Measurements from ENCODE around the gene DBNDD1. TPM values are rescaled to one million over a fixed set of nuclear protein-coding genes. Genes with fewer than 3 reads are reported as not detected.
"Not testable (repeated sequence)": the region's sequence is repeated elsewhere in the genome, so short reads cannot be mapped to it uniquely, and the experiment has no call there.

The DBNDD1 gene
- total RNA-seq, 1 experiment from 2014 or later, result 10.8 TPM

DNA sequence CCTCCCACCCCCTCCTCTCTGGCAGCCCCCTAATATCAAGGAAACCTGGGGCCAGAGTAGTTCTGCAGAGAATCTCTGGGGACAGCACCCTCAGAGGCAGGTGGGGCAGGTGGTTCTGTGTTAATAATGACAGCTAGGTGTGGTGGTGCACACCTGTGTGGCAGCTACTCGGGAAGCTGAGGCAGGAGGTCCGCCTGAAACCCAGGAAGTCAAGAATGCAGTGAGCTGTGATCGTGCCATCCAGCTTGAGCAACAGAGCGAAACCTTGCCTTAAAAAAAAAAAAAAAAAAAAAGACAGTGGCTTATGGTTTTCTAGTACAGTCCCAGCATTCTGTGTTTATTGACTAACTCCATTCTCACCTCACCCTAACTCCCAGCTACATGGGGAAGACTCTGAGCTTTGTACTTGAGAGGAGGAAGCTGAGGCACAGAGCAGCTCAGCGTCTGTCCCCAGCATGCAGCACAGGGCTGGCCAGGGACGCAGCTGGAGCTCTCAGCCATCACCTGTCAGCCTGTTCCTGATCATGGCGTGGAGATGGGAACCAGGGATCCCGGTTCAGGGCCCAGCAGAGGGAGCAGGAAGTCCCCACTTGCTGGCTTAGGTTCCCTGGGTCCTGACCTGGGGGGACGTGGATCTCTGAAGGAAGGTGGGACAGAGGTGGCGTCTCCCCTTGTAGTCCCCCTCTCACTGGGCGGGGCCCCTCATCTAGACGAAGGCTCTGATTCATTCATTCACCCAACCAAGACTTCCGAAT, 6.1 kb downstream of the DBNDD1 start:
- no peak for DNase-seq (ENCODE audit: low read depth)

DNA sequence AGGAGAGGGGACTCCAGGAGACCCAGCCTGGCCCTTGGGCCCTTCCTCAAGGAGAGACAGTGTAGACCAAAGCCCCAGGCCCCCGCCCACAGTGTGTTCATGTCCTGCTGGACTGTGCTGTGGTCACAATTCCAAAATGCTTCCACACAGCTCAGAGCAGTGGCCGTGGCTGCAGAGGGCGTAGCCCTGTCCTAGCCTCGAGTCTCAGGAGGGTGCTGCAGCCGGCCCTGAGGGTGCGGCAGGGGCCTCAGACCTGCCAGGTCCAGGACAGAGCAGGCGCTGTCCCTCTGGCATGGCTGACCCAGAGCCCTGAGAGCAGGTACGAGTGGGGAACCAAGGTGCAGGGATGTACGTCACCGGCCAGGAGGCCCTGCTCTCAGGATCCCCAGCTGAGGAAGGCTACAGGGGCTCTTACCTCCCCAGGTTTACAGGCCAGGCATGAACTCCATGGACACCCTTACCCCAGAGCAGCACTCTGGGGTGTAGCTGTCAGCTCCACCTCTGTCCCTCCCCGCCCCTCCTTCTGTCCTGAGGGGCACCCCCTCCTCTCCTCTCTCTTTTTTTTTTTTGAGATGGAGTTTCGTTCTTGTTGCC, 7.3 kb downstream of the DBNDD1 start:
- DNase-seq (ENCODE audit: low read depth), result no peak

- DNase-seq (ENCODE audit: low read depth), result no peak
Observed at GRCh38 chr16:90011508-90011819, 7.8 kb downstream of the DBNDD1 start.

DNA sequence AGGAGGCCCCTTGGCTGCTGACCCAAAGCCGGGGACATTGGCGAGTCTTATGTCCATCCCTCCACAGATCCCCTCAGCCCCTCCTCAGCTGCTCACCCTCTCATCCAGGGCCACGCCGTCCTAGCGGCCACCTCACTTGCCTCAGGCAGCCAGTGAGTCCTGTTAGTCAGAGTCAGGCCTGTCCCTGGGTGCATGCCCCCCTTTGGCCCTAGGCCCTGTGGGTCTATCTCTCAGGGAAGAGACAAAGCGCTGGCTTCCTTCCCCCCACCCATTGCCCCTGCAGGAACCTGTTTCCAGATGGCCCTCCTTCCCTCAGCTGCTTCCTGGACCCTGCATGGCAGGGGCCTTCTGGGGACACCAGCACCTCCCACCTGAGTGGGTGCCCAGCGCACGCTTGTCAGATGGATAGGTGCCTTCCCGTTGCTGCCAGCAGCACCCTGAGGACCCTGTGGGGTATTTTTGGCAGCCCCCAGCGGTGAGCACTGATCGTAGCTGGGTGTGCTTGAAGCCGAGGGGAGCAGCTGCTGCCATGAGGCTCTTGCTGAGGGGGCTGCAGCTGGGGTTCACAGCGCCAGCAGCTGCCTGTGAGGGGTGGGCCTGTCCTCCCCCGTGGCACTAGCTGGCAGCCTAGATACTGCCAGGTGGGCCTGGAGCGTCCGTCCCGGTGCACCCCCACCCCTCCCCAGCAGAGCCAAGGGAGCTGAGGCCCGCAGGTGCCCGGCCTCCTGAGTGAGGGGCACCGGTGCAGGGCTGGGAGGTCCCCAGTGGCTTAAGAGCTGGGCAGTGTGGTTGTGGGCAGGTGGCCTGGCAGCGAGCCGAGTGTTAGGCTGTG, 8.4 kb downstream of the DBNDD1 start:
- DNase-seq (ENCODE audit: low read depth), result no peak

DNA sequence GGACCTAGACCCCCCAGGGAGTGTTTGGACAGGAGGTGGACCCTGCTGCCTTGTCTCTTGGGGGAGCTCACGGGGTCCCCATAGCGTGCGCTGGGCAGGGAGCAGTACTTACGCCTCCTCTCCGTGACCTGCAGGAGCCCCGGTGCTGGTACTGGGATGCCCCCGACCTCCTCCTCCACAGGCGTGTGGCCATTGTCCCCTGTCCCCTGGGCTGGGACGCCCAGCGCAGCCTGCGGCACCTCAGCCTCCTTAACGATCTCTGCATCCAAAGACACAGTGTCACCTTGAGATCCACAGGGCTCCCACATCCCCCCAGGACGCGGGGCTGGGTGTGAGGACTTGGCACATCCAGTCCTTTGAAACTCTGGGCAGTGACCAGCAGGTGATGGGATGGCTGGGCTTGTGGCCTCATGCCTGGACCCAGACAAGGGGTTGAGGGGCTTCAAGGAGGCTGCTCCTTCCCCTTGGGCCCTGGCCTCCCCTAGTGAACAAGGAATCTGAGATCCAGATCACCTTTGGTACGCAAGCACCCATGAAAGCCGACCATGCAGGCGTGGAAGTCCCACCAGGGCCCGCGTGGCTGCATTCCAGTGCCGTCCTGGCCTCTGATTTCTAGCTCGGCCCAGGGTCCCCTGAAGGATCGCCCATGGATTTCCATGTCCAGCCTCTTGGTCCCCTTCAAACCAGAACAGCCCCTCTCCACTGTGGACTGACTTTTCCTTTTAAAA, 9.9 kb downstream of the DBNDD1 start:
- DNase-seq (ENCODE audit: low read depth), result no peak

DNA sequence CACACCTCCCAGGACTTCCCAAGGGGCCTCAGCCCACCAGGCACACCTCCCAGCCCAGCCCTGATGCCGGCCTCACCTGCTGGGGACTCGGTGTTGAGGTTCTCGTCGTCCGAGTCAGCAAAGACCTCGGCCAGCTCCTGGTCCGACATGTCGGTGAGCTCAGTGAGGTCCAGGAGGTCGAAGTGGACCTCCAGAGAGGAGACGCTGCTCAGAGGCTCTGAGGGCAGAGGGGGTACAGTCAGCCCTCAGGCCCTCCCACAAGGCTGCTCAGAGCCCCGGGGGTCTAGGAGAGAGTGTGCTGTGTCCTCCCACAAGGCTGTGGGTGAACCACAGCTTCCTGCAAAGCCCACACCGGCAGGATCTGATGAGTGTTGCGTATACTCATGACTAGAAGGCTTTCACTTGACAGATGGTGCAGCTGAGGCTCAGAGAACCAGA, 10.5 kb downstream of the DBNDD1 start:
- DNase-seq (ENCODE audit: low read depth), result no peak

GRCh38 chr16:90007635-90008234, 11.5 kb downstream of the DBNDD1 start:
- DNase-seq (ENCODE audit: low read depth), result not testable (repeated sequence)

GRCh38 chr16:90007015-90007414, 12.2 kb downstream of the DBNDD1 start:
- no peak for DNase-seq (ENCODE audit: low read depth)

GRCh38 chr16:90005956-90006663, 13.1 kb downstream of the DBNDD1 start:
- DNase-seq (ENCODE audit: low read depth), result no peak

GRCh38 chr16:90004577-90004976, 14.7 kb downstream of the DBNDD1 start:
- no peak for DNase-seq (ENCODE audit: low read depth)

GRCh38 chr16:90002759-90003158, 16.5 kb downstream of the DBNDD1 start:
- DNase-seq (ENCODE audit: low read depth), result no peak

DNA sequence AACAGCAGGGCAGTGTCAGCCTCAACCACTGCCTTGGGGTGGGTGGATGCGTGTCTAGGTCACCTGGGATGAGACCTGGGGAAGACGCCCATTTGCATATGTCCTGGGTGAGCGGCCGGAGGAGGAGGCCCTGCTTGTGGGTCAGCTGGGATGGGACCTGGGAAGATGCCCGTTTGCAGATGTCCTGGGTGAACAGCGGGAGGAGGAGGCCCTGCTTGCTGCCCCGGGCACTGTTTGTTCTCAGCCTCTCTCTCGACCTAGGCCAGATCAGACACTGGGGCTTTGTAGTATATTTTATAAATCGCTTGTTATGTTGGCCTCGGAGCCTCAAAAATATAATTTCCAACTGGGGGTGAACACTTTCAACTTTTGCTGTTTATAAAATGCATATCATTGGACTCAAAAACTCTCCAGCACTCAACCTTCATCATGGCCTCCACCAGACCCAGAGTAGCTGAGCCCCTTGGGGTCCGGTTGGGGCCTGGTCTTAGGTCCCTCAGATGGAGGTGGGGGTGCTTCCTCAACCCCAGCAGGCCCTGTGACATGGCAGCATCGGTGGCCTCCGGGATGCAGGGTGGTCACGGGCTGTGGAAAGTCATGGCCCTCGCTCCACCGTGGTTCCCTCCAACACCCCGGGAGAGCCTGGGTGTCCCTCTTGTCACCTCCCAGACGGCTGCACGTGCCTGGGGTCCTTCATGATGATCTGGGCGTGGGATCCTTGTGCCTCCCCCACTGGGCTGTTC, 17.3 kb downstream of the DBNDD1 start:
- no peak for DNase-seq (ENCODE audit: low read depth)

DNA sequence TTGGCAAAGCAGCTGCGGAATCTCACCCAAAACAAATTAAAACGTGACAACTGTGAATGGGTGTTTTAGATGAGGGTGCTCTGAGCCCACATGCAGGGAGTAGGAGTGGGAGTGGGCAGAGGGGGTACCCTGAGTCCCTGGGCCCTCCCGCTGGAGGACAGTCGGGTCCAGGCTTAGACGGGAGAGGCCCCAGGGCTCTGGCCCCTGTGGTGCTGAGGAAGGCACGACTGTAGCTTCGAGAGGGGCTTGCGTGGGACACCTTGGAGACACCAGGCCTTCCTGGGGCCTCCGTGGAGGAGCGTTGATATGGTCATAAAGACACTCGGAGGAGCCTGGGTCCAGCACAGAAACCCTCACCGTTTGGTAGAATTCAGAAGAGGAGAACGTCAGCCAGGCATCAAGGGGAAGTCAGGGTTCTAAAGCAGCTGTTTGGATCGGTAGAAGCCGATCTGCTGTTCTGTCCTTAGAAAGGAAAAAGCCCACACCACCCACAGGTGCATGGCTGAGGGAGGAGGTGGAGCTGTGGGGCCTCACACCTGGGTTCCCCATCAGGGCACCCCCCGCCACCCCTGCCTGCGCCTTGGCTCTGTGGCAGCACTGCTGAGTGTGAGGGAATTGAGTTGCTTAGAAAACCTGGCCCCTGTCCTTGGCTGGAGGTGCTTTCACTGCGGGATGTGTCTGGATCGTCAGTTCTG, 18.4 kb downstream of the DBNDD1 start:
- DNase-seq (ENCODE audit: low read depth), result no peak

GRCh38 chr16:89999831-90000574, 19.3 kb downstream of the DBNDD1 start:
- no peak for DNase-seq (ENCODE audit: low read depth)

- DNase-seq (ENCODE audit: low read depth), result no peak
Observed at GRCh38 chr16:89996178-89996489, 23.1 kb downstream of the DBNDD1 start.

DNA sequence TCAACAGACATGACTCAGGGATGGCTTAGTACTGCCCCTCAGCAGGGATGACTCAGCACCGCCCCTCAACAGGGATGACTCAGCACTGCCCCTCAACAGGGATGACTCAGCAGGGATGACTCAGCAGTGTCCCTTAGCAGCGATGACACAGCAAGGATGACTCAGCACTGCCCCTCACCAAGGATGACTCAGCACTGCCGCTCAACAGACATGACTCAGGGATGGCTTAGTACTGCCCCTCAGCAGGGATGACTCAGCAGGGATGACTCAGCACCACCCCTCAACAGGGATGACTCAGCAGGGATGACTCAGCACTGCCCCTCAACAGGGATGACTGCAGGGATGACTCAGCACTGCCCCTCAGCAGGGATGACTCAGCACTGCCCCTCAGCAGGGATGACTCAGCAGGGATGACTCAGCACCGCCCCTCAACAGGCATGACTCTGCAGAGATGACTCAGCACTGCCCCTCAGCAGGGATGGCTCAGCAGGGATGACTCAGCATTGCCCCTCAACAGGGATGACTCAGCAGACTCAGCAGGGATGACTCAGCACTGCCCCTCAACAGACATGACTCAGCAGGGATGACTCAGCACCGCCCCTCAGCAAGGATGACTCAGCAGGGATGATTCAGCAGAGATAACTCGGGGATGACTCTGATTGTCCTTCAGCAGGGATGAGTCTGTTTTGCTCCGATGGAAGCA, 23.6 kb downstream of the DBNDD1 start:
- peak; percentile 67 for DNase-seq (ENCODE audit: low read depth)

GRCh38 chr16:89994721-89995474, 24.4 kb downstream of the DBNDD1 start:
- DNase-seq (ENCODE audit: low read depth), result peak; percentile 56

DNA sequence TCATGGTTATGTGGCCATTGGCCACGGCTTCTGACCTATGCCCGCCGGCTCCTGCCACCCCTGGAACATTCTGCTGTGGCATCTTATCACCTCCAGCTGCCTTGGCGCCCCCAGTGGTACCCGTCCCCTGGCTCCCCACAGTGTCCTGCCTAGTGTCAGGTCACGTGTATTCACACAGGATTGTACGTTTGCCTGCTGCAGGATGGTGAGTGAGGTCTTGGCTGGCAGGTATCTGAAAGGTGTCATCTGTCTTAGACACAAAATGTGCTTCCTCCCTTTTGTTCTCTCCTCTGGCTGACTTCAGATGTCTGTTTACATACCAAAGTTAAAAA, 24.9 kb downstream of the DBNDD1 start:
- DNase-seq (ENCODE audit: low read depth), result no peak
